ENCODE data around the gene ABHD14A.

DNA sequence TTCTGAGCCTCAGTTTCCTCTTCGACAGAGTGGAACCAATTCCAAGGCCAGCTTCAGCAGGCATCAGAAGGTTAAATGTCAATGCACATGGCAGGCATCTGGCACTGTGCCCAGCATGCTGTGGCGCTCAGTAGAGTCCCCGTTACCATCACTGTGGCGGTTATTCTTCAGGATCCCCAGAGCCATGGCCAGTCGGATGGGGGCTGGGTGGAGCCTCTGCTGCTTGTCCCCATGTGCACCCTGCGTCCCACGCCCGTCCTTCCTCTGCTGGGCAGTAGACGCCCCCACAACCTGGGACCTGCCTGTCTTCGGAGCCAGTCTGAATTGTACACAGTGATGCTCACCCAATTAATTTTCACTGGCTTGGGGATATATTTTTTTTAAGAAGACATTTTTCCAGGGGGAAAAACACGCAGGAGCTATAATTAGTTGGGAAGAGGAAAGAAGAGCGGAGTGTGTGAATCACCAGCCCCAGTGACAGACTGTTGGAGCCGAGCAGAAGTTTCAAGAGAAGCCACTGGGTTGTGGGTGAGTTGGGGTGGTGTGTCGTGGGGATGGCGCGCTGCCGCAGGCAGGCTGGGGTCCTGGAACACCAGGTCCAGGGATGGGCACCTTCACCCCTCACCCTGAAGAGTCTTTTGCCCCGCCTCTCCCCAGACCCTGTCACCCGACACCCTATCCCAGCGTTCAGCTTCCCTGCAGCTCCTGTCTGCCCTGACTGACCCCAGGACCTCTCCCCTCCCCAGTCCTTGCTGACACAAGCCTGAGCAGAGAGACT lies 47.6 kb downstream of the ABHD14A start:
- TF ChIP-seq, protein P1, sequence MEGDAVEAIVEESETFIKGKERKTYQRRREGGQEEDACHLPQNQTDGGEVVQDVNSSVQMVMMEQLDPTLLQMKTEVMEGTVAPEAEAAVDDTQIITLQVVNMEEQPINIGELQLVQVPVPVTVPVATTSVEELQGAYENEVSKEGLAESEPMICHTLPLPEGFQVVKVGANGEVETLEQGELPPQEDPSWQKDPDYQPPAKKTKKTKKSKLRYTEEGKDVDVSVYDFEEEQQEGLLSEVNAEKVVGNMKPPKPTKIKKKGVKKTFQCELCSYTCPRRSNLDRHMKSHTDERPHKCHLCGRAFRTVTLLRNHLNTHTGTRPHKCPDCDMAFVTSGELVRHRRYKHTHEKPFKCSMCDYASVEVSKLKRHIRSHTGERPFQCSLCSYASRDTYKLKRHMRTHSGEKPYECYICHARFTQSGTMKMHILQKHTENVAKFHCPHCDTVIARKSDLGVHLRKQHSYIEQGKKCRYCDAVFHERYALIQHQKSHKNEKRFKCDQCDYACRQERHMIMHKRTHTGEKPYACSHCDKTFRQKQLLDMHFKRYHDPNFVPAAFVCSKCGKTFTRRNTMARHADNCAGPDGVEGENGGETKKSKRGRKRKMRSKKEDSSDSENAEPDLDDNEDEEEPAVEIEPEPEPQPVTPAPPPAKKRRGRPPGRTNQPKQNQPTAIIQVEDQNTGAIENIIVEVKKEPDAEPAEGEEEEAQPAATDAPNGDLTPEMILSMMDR (conservative IDR thresholded peaks at IDR 0.05), result no peak
- no peak for TF ChIP-seq EZH2 (IDR thresholded peaks at IDR 0.05; ENCODE audit: low read depth)

All from PC-9 (cell line).